ENCODE results near the gene MARCHF7. TPM values are rescaled to one million over a fixed set of nuclear protein-coding genes. Genes with fewer than 3 reads are reported as not detected.
"Not testable (repeated sequence)": the region's sequence is repeated elsewhere in the genome, so short reads cannot be mapped to it uniquely, and the experiment has no call there.

MARCHF7 gene
- total and polyA plus RNA-seq, 2 of the 13 experiments (the other 11 are each of a cell fraction or from before 2014, with no cell fraction given): 32.8 to 88.5 TPM

GRCh38 chr2:159744363-159744762 is 32.1 kb downstream of the MARCHF7 start:
- H3K79me2 ChIP-seq (ENCODE audit: insufficient read depth, low read length): peaks cover 32% of the 10 kb centered on the region

GRCh38 chr2:159745237-159745636 is 32.9 kb downstream of the MARCHF7 start:
- H3K27ac ChIP-seq (ENCODE audit: extremely low read length, insufficient read depth, low read length); BruUV-seq (replicated peaks); H3K4me1 ChIP-seq (ENCODE audit: insufficient read depth, low read length); in situ Hi-C loops (cut with HindIII; ENCODE audit: extremely low pct_ligation_motif_present, low pct_unique_long_range_greater_than_20kb); H3K9me3 ChIP-seq (ENCODE audit: low read length); intact Hi-C loops (cut with micrococcal nuclease; ENCODE audit: unreplicated experiment); H2AFZ ChIP-seq (ENCODE audit: low read length); POLR2A ChIA-PET; DNase-seq (ENCODE audit: low spot score); H3K9ac ChIP-seq (ENCODE audit: insufficient read depth, low read depth, low read length); H4K20me1 ChIP-seq (ENCODE audit: insufficient read depth, low read length); ATAC-seq; H3K4me2 ChIP-seq (ENCODE audit: low read depth, low read length); H3K27me3 ChIP-seq (ENCODE audit: control insufficient read depth in 1 of 2, insufficient read depth in 2 of 2, low read length in 2 of 2); CTCF ChIA-PET (ENCODE audit: low intra/inter-chr PET ratio, low total read pairs); H3K4me3 ChIP-seq (replicated peaks in 1 of 3; ENCODE audit: insufficient read depth in 1 of 3, low read depth in 2 of 3, low read length in 3 of 3); FAIRE-seq: not testable (repeated sequence)
- Histone ChIP-seq H3K36me3 (replicated peaks in 1 of 2; ENCODE audit: control insufficient read depth in 1 of 2, insufficient read depth in 2 of 2, low read length in 2 of 2) (peaks cover 13 to 82% of the 10 kb centered on the region in 2 experiments), H3K79me2 (ENCODE audit: insufficient read depth, low read length) (peaks cover 24% of the 10 kb centered on the region)
- WGBS (ENCODE audit: low lambda C conversion rate): 98% methylated on average over 11 of the region's 11 CpGs

More at GRCh38 chr2:159744363-159744762, 32.1 kb downstream of the MARCHF7 start:
- no TSS peak for BruUV-seq (replicated peaks)
- no peaks in the 10 kb centered on the region for H3K9me3 ChIP-seq (ENCODE audit: low read length)
- POLR2A ChIA-PET: interaction anchor here (1.1 kb wide), 1 partner anchor 32 kb away, joined by 6 read pairs; the partner anchor contains the start of gene MARCHF7
- no peak overlapping the region for H2AFZ ChIP-seq (ENCODE audit: low read length)
- WGBS (ENCODE audit: low lambda C conversion rate): 91% methylated on average over 3 of the region's 3 CpGs
- H4K20me1 ChIP-seq (ENCODE audit: insufficient read depth, low read length): no peaks in the 10 kb centered on the region; the same call in 1 of the 2 replicates
- in situ Hi-C loops (cut with HindIII; ENCODE audit: extremely low pct_ligation_motif_present, low pct_unique_long_range_greater_than_20kb): no loop called here
- FAIRE-seq: no peak
- no peaks in the 10 kb centered on the region for H3K4me1 ChIP-seq (ENCODE audit: insufficient read depth, low read length)
- H3K4me3 ChIP-seq (replicated peaks in 1 of 3; ENCODE audit: insufficient read depth in 1 of 3, low read depth in 2 of 3, low read length in 3 of 3): no peak overlapping the region
- CTCF ChIA-PET (ENCODE audit: low intra/inter-chr PET ratio, low total read pairs): no interaction called here
- intact Hi-C loops (cut with micrococcal nuclease; ENCODE audit: unreplicated experiment): no loop called here
- no peak overlapping the region for H3K4me2 ChIP-seq (ENCODE audit: low read depth, low read length)
- no peak for DNase-seq (ENCODE audit: low spot score)
- H3K27ac ChIP-seq (ENCODE audit: extremely low read length, insufficient read depth, low read length): no peak overlapping the region
- TF ChIP-seq CEBPZ (IDR thresholded peaks at IDR 0.05; ENCODE audit: low read length) (no peak), CREM (IDR thresholded peaks at IDR 0.05) (no peak), CREM (CRISPR knock-in tag; IDR thresholded peaks at IDR 0.05) (no peak), RBM22 (optimal IDR thresholded peaks at IDR 0.05; ENCODE audit: low read length) (peak; percentile 80)
- peaks cover 15 to 81% of the 10 kb centered on the region in 2 experiments for H3K36me3 ChIP-seq (replicated peaks in 1 of 2; ENCODE audit: control insufficient read depth in 1 of 2, insufficient read depth in 2 of 2, low read length in 2 of 2)
- no peak overlapping the region for H3K9ac ChIP-seq (ENCODE audit: insufficient read depth, low read depth, low read length)
- no peak for ATAC-seq
- H3K27me3 ChIP-seq (ENCODE audit: control insufficient read depth in 1 of 2, insufficient read depth in 2 of 2, low read length in 2 of 2): no peaks in the 10 kb centered on the region
